ENCODE measurements around the gene BAIAP2L2.
A peak's percentile ranks its signal among the peaks of the same experiment; 100 is the strongest.
"Not testable (repeated sequence)": the region's sequence is repeated elsewhere in the genome, so short reads cannot be mapped to it uniquely, and the experiment has no call there.

BAIAP2L2 gene

GRCh38 chr22:38110008-38110862 is at the start of gene BAIAP2L2:
BAIAP2L2 (minus strand) TSS chr22:38110684; CDS start chr22:38110525, 159 bp downstream.
- no peak for DNase-seq (ENCODE audit: low read depth, low spot score)

- DNase-seq (ENCODE audit: low read depth, low spot score): no peak
These were observed 45.2 kb upstream of the BAIAP2L2 start for GRCh38 chr22:38155703-38156102.

GRCh38 chr22:38154563-38154915 is 44.1 kb upstream of the BAIAP2L2 start:
- DNase-seq (ENCODE audit: low read depth, low spot score): not testable (repeated sequence)

GRCh38 chr22:38153821-38154562 is 43.5 kb upstream of the BAIAP2L2 start:
- no peak for DNase-seq (ENCODE audit: low read depth, low spot score)

- DNase-seq (ENCODE audit: low read depth, low spot score): no peak
These were observed 40.6 kb upstream of the BAIAP2L2 start for GRCh38 chr22:38151126-38151500.

- peak; percentile 77 for DNase-seq (ENCODE audit: low read depth, low spot score)
These were observed 37.8 kb upstream of the BAIAP2L2 start for GRCh38 chr22:38148245-38148644.

- not testable (repeated sequence) for DNase-seq (ENCODE audit: low read depth, low spot score)
These were observed 35.7 kb upstream of the BAIAP2L2 start for GRCh38 chr22:38146166-38146565.

GRCh38 chr22:38144025-38144405 is 33.5 kb upstream of the BAIAP2L2 start:
- DNase-seq (ENCODE audit: low read depth, low spot score): no peak

GRCh38 chr22:38142606-38143005 is 32.1 kb upstream of the BAIAP2L2 start:
- DNase-seq (ENCODE audit: low read depth, low spot score): no peak

- DNase-seq (ENCODE audit: low read depth, low spot score): no peak
These were observed 30.9 kb upstream of the BAIAP2L2 start for GRCh38 chr22:38141217-38141973.

- DNase-seq (ENCODE audit: low read depth, low spot score): no peak
These were observed 29.4 kb upstream of the BAIAP2L2 start for GRCh38 chr22:38139901-38140300.

- no peak for DNase-seq (ENCODE audit: low read depth, low spot score)
These were observed 28.5 kb upstream of the BAIAP2L2 start for GRCh38 chr22:38138961-38139360.

- no peak for DNase-seq (ENCODE audit: low read depth, low spot score)
These were observed 27.6 kb upstream of the BAIAP2L2 start for GRCh38 chr22:38137876-38138687.

- DNase-seq (ENCODE audit: low read depth, low spot score): no peak
These were observed 26.1 kb upstream of the BAIAP2L2 start for GRCh38 chr22:38136607-38137006.

- DNase-seq (ENCODE audit: low read depth, low spot score): peak; percentile 77
These were observed 24.7 kb upstream of the BAIAP2L2 start for GRCh38 chr22:38135133-38135706.

- no peak for DNase-seq (ENCODE audit: low read depth, low spot score)
These were observed 22.8 kb upstream of the BAIAP2L2 start for GRCh38 chr22:38133331-38133730.

GRCh38 chr22:38132794-38133193 is 22.3 kb upstream of the BAIAP2L2 start:
- no peak for DNase-seq (ENCODE audit: low read depth, low spot score)

GRCh38 chr22:38132136-38132535 is 21.7 kb upstream of the BAIAP2L2 start:
- no peak for DNase-seq (ENCODE audit: low read depth, low spot score)

- DNase-seq (ENCODE audit: low read depth, low spot score): no peak
These were observed 20.9 kb upstream of the BAIAP2L2 start for GRCh38 chr22:38131399-38131798.

GRCh38 chr22:38129856-38130255 is 19.4 kb upstream of the BAIAP2L2 start:
- no peak for DNase-seq (ENCODE audit: low read depth, low spot score)

- no peak for DNase-seq (ENCODE audit: low read depth, low spot score)
These were observed 18.5 kb upstream of the BAIAP2L2 start for GRCh38 chr22:38129021-38129420.

Data from astrocyte of the hippocampus (primary cell).